Cerebellar cortex (tissue), 1 donor: ENCODE data around the gene OCEL1.
"Not testable (repeated sequence)": the region's sequence is repeated elsewhere in the genome, so short reads cannot be mapped to it uniquely, and the experiment has no call there.

ENCODE experiments used
- DNase-seq: peaks from one replicate; pipeline ENCODE4 v3.0.0-alpha.2; 2015; ENCODE audit warnings: low spot score

Gene OCEL1

DNA sequence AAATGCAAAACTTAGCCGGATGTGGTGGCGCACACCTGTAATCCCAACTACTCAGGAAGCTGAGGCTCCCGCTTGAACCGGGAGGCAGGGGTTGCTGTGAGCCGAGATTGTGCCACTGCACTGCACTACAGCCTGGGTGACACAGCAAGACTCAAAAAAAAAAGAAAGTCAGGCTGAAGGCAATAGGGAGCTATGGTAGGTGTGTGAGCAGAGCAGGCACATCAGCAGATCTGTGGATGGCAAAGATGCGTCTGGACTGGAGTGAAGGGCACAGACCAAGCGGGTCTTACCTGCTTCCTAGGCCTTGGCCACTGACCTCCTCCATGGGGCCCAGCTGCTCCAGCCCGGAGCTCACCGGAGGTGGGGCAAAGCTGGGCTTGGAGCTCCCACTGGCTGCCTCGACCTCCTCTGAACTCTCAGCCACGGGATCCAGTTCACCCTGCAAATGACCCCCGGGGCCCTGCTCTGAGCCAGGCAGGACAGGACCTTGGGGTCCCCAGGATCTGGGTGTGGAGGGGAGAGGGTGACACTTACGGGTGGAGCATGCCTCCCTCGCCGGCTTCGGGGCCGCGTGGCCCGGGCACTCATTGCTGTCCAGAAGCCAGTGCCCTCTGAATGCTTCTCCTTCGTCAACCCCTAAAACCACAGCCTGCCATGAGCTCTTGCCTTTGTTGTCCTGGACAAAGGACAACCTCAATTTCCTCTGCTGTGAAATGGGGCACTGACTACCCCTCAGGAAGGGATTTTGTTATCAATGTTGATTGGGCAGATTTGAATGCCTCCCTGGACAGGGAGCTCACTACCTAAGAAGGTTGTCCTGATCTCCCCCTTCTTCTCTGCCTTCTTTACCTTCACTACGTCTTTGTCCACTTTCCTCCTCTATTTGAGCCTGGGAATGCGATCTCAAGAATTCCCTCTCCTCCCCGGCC lies 38.0 kb downstream of the OCEL1 start:
- no peak for DNase-seq

DNA sequence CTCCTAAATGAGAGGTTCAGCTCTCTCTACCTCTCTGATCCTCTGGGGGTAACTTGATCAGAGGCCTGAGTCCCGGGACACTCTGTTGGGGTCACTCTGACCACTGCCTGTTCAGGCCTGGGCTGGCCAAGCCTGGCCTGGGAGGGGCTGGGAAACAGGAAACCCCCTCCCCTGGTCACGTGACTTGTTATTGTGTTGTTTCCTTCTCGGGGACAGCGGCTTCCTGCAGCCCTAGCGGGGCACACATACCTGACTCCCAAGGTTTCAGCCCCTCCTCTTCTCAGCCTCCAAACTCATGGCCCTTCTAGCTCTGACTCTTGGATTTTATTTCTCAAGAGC lies 38.6 kb downstream of the OCEL1 start, which contains the start of gene USHBP1:
Gene USHBP1, minus strand, starts transcription at position 105 of the 339 bp plus-strand sequence. CDS start 446 bp downstream, outside the sequence.
- no peak for DNase-seq

DNA sequence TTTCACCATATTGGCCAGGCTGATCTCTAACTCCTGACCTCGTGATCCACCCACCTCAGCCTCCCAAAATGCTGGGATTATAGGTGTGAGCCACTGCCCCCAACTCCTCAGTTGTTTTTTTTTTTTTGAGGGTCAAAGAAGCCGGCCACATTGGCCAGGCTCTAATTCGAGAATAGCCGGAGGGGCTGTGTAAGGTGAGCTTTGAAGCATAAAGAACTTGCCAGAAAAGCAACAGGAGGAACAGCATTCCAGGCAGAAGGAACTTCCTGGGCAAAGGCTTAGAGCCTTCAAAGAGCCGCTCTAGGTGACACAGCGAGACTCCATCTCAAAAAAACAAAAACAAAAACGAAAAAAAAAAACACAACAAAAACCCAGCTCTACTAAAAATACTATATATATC lies 40.0 kb downstream of the OCEL1 start:
- DNase-seq, result no peak

DNA sequence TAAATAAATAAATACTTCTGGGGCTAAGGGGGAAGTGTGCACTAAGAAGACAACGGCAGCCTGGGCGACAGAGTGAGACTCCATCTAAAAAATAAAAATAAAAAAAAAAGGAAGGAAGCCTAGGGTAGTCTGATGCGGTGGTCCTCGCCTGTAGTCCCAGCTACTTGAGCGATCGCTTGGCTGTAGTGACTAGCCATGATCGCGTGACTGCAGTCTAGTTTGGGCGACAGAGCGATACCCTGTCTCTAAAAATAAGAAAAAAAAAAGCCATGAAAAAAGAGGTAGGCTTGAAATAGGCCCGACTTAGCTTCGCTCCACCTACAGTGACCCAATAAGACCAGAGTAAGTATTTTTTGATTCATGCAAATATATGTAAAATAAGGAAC lies 40.6 kb downstream of the OCEL1 start:
- DNase-seq, result no peak

DNA sequence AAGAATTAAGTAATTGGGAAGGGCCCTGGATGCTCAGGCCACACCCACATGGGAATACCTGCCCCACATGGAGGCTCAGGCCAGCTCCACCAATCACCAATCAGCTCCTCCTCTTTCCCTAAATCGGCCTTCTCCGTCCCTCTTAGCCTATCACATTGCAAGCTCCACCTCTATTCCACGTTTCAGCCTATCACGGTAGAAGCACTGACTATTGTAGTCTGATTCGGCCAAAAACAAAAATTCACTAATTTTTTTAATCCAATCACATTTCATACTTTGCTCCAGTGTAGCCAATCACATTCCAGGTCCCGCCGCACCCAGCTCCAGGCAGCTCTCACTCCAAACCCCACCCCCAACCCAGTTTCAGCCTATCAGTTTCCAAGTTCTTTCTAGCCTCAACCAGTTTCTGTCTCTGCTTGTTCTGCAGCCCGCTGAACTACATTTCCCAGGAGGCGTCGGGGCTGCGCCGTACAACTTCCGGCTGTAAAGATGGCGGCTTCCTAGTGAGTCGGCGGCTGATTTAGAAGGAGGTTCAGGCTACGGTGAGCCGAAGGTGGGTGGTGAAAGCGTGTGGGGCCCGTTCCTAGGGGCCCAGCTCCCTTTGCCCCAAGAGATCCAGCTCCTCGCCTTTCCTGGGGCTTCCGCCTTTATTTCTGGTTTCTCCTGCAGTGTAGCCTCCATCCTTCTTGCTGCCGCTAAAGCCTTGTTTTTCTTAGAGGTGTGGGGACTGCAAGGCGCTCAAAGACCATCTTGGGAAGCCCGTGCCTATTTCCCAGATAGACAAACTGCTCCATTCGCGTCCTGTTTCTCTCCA lies 41.2 kb downstream of the OCEL1 start, which contains the start of gene BABAM1:
Gene BABAM1, plus strand, starts transcription at position 469 of the 814 bp plus-strand sequence. CDS start 1,364 bp downstream, outside the sequence.
- peak; percentile 100 for DNase-seq

DNA sequence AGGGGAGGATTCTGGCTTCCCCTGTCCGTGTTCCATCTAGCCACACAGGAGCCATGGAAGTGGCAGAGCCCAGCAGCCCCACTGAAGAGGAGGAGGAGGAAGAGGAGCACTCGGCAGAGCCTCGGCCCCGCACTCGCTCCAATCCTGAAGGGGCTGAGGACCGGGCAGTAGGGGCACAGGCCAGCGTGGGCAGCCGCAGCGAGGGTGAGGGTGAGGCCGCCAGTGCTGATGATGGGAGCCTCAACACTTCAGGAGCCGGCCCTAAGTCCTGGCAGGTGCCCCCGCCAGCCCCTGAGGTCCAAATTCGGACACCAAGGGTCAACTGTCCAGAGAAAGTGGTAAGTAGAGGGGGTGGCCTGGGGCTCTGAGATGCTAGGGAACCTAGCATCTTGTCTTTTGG lies 42.7 kb downstream of the OCEL1 start:
- DNase-seq, result no peak

- DNase-seq, result not testable (repeated sequence)
Observed at GRCh38 chr19:17274892-17275291, 48.9 kb downstream of the OCEL1 start.

DNA sequence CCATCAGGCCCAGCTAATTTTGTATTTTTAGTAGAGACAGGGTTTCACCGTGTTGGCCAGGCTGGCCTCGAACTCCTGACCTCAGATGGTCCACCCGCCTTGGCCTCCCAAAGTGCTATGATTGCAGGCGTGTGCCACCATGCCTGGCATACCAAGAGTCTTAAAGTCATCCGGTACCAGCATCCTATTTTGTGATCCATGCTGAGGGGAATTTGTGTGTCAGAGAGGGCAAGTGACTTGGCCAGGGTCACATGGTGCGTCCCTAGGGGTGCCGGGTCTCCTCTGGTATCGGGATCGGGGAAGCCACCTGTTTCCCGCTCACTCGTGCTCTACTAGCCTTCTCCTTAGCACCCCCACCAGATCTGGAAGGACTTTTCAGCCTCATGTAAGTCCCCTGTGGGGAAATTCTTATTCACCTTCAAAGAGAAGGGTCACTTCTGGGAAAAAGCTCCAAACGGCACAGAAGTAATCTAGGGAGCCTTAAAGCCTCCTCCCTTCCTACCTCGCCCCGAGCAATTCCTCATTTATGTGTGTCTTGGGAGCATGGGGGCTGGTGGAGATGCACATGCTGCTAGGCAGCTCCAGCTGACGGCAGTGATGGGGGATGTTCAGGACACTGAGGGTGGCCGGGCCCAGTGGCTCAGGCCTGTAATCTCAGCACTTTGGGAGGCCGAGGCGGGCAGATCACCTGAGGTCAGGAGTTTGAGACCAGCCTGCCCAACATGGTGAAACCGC lies 49.6 kb downstream of the OCEL1 start:
- DNase-seq, result no peak
